ENCODE results near the gene SLC41A1. TPM values are rescaled to one million over a fixed set of nuclear protein-coding genes. Genes with fewer than 3 reads are reported as not detected.

Gene SLC41A1
- total and polyA plus RNA-seq, 2 experiments from 2014 or later, result 21.3 to 22.4 TPM

DNA sequence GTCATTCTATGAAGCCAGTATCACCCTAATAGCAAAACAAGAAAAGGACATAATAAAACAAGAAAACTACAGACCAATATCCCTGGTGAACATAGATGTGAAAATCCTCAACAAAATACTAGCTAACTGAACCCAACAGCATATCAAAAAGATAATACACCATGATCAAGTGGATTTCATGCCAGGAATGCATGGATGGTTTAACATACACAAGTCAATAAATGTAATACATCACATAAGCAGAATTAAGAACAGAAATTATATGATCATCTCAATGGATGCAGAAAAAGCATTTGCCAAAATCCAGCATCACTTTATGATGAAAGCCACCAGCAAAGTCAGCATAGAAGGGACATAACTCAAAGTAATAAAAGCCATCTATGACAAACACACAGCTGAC, 43.4 kb upstream of the SLC41A1 start:
- no peak for DNase-seq

DNA sequence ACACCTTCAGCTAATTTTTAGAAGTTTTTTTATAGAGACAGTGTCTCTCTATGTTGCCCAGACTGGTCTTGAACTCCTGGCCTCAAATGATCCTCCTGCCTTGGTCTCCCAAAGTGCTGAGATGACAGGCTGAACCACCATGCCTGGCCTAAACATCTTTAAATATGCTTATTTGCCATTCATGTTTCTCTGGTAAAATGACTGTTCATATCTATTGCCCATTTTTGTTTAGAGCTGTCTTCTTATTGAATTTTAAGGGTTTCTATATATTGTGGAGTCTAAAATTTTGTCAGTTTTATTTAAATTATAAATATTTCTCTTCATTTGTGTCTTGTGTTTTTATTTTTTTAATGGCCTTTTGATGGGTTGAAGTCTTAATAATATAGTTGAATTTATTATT, 40.0 kb upstream of the SLC41A1 start:
- no peaks in the 10 kb centered on the region for H3K79me2 ChIP-seq (ENCODE audit: insufficient read depth)
- H4K20me1 ChIP-seq (ENCODE audit: insufficient read depth), result no peaks in the 10 kb centered on the region
- H3K9me3 ChIP-seq (ENCODE audit: low read depth), result no peaks in the 10 kb centered on the region
- no peak overlapping the region for H3K4me2 ChIP-seq (ENCODE audit: unreplicated experiment)
- no peaks in the 10 kb centered on the region for H3K36me3 ChIP-seq (ENCODE audit: low read depth)
- no peaks in the 10 kb centered on the region for H3K4me1 ChIP-seq (ENCODE audit: insufficient read depth)
- no peaks in the 10 kb centered on the region for H3K9me2 ChIP-seq (ENCODE audit: insufficient read depth)
- H3K27me3 ChIP-seq (replicated peaks; ENCODE audit: insufficient read depth), result no peaks in the 10 kb centered on the region
- DNase-seq, result no peak
- TF ChIP-seq EZH2phosphoT487 (IDR thresholded peaks at IDR 0.05; ENCODE audit: insufficient read depth, low read depth), result no peak
- no peak for TF ChIP-seq EZH2 (IDR thresholded peaks at IDR 0.05; ENCODE audit: insufficient read depth, poor library complexity, severe bottlenecking)
- no peak overlapping the region for H3K27ac ChIP-seq
- no peaks in the 10 kb centered on the region for H3F3A ChIP-seq (ENCODE audit: insufficient read depth)
- no peak overlapping the region for H3K4me3 ChIP-seq
- H2AFZ ChIP-seq, result no peak overlapping the region
- no peak overlapping the region for H3K9ac ChIP-seq
- in situ Hi-C loops (cut with MboI), result no loop called here

More for the DNA sequence above, 43.4 kb upstream of the SLC41A1 start:
- Histone ChIP-seq H4K20me1 (ENCODE audit: insufficient read depth) (no peaks in the 10 kb centered on the region), H3K36me3 (ENCODE audit: low read depth) (no peaks in the 10 kb centered on the region), H3F3A (ENCODE audit: insufficient read depth) (no peaks in the 10 kb centered on the region), H3K9ac (no peak overlapping the region), H3K4me1 (ENCODE audit: insufficient read depth) (no peaks in the 10 kb centered on the region), H3K9me2 (ENCODE audit: insufficient read depth) (no peaks in the 10 kb centered on the region), H3K4me2 (ENCODE audit: unreplicated experiment) (no peak overlapping the region), H3K4me3 (no peak overlapping the region), H3K9me3 (ENCODE audit: low read depth) (no peaks in the 10 kb centered on the region), H3K27me3 (replicated peaks; ENCODE audit: insufficient read depth) (peaks cover 12% of the 10 kb centered on the region), H3K27ac (no peak overlapping the region), H2AFZ (no peak overlapping the region), H3K79me2 (ENCODE audit: insufficient read depth) (no peaks in the 10 kb centered on the region)
- TF ChIP-seq EZH2 (IDR thresholded peaks at IDR 0.05; ENCODE audit: insufficient read depth, poor library complexity, severe bottlenecking), result no peak
- TF ChIP-seq EZH2phosphoT487 (IDR thresholded peaks at IDR 0.05; ENCODE audit: insufficient read depth, low read depth), result no peak
- in situ Hi-C loops (cut with MboI), result no loop called here

- Histone ChIP-seq H3K79me2 (ENCODE audit: insufficient read depth) (no peaks in the 10 kb centered on the region), H2AFZ (no peak overlapping the region), H3F3A (ENCODE audit: insufficient read depth) (no peaks in the 10 kb centered on the region), H3K36me3 (ENCODE audit: low read depth) (no peaks in the 10 kb centered on the region), H3K9me3 (ENCODE audit: low read depth) (no peaks in the 10 kb centered on the region), H3K4me2 (ENCODE audit: unreplicated experiment) (no peak overlapping the region), H4K20me1 (ENCODE audit: insufficient read depth) (no peaks in the 10 kb centered on the region), H3K4me1 (ENCODE audit: insufficient read depth) (no peaks in the 10 kb centered on the region), H3K9ac (no peak overlapping the region), H3K4me3 (no peak overlapping the region), H3K27me3 (replicated peaks; ENCODE audit: insufficient read depth) (no peaks in the 10 kb centered on the region), H3K27ac (no peak overlapping the region), H3K9me2 (ENCODE audit: insufficient read depth) (no peaks in the 10 kb centered on the region)
- in situ Hi-C loops (cut with MboI), result no loop called here
- TF ChIP-seq EZH2phosphoT487 (IDR thresholded peaks at IDR 0.05; ENCODE audit: insufficient read depth, low read depth), result no peak
- no peak for TF ChIP-seq EZH2 (IDR thresholded peaks at IDR 0.05; ENCODE audit: insufficient read depth, poor library complexity, severe bottlenecking)
- no peak for DNase-seq
- WGBS, 2 experiments (ENCODE audit: low coverage in 1 of 2, low lambda C conversion rate in 2 of 2, missing lambda C conversion rate in 2 of 2), result 61 to 69% methylated on average over 4 of the region's 4 CpGs
Observed at GRCh38 chr1:205851993-205852392, 39.0 kb upstream of the SLC41A1 start.

DNA sequence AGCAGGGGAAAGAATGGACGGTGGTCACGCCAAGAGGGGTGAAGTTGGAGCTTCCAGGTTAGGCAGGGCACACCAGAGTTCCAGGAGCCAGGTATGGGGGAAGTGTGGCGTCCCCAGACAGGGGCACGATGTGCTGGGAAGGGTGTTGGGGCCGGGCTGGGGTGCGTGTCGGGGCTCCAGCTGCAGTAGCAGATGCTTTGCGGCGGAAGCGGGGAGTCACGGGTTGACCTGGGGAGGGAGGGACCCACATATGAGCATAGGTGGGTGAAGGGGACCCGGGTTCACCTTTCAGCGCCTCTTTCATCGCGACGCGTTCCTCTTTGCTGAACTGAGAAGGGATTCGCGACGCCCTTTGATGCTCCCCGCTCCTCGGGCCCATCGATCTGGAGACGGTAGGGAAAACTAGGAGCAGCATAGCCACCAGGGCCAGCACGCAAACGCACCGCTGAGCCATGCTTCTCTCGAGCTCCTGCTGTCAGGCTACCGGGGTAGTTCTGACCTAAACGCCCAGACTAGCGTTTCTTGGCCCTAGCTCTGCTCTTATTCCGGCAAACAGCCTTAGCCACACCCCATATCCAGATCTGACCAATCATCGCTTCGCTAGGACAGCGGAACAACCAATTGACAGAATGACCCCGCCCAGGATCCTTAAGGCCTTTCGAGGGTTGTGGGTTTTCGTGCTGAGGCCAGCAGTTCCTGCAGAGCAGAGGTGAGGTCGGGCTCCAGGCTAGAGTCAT, 36.8 kb upstream of the SLC41A1 start, which contains the start of gene PM20D1:
PM20D1 (minus strand) TSS at position 514 of the 737 bp plus-strand sequence; CDS start at position 454, 60 bp downstream.
- TF ChIP-seq EZH2 (IDR thresholded peaks at IDR 0.05; ENCODE audit: insufficient read depth, poor library complexity, severe bottlenecking) (no peak), EZH2phosphoT487 (IDR thresholded peaks at IDR 0.05; ENCODE audit: insufficient read depth, low read depth) (no peak)

More for the DNA sequence above, 36.8 kb upstream of the SLC41A1 start, which contains the start of gene PM20D1:
- H3K27ac ChIP-seq, result no peak within 1 kb of the TSS
- 4 to 6% methylated on average over 28 to 39 of the region's 39 CpGs for WGBS, 2 experiments (ENCODE audit: low coverage in 1 of 2, low lambda C conversion rate in 2 of 2, missing lambda C conversion rate in 2 of 2)
- peak within 1 kb of the TSS; percentile 66 for H3K4me2 ChIP-seq (ENCODE audit: unreplicated experiment)
- no peaks in the 10 kb centered on the region for H3F3A ChIP-seq (ENCODE audit: insufficient read depth)
- peak within 1 kb of the TSS; percentile 68 for H3K4me3 ChIP-seq
- H3K9ac ChIP-seq, result no peak within 1 kb of the TSS
- H3K36me3 ChIP-seq (ENCODE audit: low read depth), result no peaks in the 10 kb centered on the region
- H3K9me2 ChIP-seq (ENCODE audit: insufficient read depth), result no peaks in the 10 kb centered on the region
- in situ Hi-C loops (cut with MboI), result no loop called here
- H3K9me3 ChIP-seq (ENCODE audit: low read depth), result no peaks in the 10 kb centered on the region
- peak within 1 kb of the TSS; percentile 88 for H2AFZ ChIP-seq
- no peaks in the 10 kb centered on the region for H3K4me1 ChIP-seq (ENCODE audit: insufficient read depth)
- no peaks in the 10 kb centered on the region for H4K20me1 ChIP-seq (ENCODE audit: insufficient read depth)
- H3K79me2 ChIP-seq (ENCODE audit: insufficient read depth), result no peaks in the 10 kb centered on the region
- peak; percentile 89 for DNase-seq
- H3K27me3 ChIP-seq (replicated peaks; ENCODE audit: insufficient read depth), result no peaks in the 10 kb centered on the region

Measured in GM23248 (cell line).